HG02943 (cell line): Measurements from ENCODE around the gene LINGO1.

Experiments used
- ATAC-seq: cut with Tn5 transposase; IDR thresholded peaks from one replicate; pipeline ENCODE4 v1.9.1; 2021; ENCODE audit warnings: mild to moderate bottlenecking, low read depth, moderate library complexity; ENCODE audit not compliant: unreplicated experiment

The LINGO1 gene

DNA sequence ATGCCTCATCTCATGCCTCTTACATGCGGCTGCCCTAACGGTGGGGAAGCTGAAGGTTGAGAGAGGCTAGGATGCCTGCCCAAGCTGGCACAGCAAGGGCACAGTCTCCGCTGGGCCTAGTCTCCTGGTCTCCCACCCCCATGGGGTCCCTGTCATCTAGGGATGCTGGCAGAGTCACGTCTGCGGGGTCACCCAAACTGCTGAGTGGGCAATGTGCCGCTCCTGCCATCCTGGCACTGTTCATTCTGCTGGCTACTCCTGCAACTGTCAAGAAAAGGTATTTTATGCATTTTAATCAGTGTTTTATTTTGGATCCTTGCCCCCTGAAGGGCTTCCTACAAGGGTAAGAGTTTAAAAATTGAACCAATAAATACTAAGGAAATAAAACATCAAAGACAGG lies 12.8 kb downstream of the LINGO1 start:
- no peak for ATAC-seq

GRCh38 chr15:77617476-77618230 lies 15.1 kb downstream of the LINGO1 start:
- no peak for ATAC-seq

- ATAC-seq, result no peak
Measured at GRCh38 chr15:77616072-77616471, 16.6 kb downstream of the LINGO1 start.

GRCh38 chr15:77615472-77615871 lies 17.2 kb downstream of the LINGO1 start:
- ATAC-seq, result no peak

DNA sequence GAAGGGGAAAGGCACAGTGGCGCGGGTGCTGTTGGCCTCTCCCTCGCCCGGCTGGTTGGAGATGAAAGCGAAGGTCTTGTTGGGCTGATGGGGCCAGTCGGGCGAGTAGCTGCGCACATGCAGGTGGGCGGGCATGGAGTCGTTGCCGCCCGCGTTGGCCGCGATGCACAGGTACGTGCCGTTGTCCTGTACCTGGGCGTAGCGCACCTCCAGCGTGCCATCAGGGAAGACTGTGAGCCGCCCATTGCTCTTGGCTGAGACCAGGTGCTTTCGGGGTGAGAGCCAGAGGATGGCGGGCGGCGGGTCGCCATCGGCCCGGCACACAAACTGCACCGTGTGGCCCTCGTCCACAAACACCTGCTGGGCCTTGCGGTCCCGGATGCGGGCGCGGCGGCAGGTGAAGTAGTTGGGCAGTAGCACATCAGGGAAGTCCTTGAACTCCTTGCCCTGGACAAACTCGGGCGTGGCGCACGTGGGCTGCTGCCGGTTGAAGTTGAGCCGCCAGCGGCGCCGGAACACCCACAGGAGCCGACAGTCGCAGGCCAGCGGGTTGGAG lies 18.4 kb downstream of the LINGO1 start:
- ATAC-seq, result no peak

GRCh38 chr15:77613814-77614213 lies 18.9 kb downstream of the LINGO1 start:
- no peak for ATAC-seq

DNA sequence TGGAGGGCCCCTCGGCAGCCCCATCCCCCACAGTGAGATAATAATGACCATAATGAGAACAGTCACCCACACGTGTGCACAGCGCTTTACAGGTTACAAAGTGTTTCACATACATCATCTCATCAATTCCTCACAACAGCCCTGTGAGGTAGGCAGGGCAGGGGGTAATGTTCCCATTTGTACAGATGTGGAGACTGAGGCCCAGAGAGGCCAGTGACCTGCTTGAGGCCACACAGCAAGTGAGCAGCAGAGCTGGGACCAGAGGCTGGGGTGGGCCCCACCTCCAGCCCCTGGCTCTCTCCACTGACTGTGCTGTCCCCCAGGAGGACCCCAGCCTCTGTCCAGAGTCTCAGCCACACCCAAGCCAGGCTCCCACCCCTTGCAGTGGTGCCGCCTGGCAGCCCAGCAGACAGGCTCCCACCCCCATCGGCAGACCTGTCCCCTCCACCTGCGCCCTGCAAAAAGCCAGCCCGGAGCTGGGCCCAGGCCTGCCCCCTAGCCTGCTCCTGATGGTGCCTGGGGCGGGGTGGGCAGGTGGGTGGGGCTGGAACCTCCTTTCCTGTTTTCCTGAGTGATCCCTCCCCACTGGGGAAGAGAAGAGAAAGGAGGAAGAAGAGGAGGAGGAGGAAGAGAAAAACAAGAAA lies 19.6 kb downstream of the LINGO1 start:
- ATAC-seq, result no peak

DNA sequence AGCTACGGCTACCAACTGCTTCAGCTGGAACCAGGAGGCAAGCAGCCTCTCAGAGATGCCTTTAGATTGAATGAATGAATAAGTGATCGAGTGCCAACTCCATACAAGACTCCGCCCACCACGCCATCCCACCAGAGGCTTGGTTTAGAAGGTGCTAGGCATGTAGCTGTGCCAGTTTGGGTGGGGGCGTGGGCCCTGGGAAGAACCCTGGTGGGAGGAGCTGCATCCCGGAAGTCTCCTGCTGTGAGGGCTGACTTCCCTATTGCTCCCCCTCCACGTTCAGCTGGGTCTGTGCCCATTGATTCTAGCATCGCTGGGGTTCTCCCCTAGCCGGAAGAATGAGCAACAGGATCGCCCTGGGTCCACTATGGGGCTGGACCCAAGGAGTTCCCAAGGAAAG lies 20.9 kb downstream of the LINGO1 start:
- ATAC-seq, result no peak

DNA sequence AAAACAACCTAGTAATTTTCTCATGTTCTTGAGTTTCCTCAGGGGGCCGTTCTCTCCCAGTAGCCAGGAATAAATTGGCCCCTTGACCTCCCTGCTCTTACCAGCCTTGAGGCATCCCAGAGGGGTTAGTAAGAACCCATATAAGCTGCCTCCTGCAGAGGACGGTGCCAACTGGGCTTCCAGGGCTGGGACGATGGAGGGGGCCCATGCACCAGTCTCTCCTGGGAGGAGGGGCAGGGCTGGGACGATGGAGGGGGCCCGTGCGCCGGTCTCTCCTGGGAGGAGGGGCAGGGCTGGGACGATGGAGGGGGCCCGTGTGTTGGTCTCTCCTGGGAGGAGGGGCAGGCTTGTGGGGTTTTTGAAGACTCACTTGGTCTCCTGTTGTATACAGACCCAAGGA lies 22.0 kb downstream of the LINGO1 start:
- ATAC-seq, result no peak

DNA sequence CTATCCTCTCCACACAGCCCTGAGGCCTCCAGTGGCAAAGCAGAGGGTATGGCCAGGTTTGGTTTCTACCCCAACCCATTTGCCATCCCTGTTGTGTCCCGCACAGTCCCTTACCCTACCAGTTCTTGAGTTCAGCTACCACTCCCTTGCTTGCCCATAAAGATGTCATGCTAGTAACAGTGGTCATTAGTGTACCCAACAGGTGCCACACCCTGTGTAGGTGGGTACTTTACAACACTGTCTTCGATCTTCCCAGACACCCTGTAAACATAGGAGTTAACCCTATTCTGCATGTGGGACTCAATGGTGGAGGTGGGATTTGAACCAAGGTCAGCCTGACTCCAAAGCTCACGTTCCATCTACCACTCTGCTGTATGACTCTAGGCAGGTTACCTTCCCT lies 23.2 kb downstream of the LINGO1 start:
- no peak for ATAC-seq

GRCh38 chr15:77608774-77609173 lies 23.9 kb downstream of the LINGO1 start:
- no peak for ATAC-seq

GRCh38 chr15:77607894-77608261 lies 24.8 kb downstream of the LINGO1 start:
- no peak for ATAC-seq

DNA sequence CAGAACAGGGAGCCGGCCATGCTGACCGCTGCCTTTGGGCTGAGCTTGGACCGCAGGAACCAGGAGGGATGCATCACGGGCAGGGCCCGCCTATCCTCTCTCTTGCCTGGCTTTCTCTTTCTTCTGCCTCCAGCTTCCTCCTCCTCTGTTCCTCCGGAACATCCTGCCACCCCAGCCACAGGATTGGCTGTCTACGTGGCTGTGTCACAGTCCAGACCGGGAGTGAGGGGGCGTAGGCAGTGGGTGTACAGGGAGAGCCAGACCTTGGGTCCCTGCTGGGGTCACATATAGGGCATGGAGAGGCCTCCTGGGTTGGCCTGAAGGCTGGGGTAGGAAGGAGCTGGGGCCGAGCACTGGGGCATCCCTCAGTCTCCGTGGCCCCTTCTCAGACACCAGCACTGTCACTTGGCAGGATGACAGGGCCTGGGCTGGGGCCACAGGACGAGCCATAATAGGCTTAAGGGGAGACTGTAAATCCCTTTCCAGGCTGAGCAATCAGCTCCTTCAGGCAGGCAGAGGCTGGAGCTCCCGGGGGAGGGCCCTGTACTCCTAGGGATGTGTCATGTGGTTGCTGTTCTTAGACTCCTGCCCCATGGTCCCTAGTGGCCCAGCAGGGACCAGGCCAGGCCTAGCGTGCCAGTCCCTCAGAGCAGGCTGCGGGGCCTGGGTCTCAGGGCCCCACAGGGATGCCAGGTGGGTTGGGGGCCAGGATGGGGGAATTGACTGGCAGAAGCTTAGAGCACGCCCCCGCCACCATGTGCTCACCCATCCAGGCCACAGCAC lies 25.4 kb downstream of the LINGO1 start:
- ATAC-seq, result no peak

DNA sequence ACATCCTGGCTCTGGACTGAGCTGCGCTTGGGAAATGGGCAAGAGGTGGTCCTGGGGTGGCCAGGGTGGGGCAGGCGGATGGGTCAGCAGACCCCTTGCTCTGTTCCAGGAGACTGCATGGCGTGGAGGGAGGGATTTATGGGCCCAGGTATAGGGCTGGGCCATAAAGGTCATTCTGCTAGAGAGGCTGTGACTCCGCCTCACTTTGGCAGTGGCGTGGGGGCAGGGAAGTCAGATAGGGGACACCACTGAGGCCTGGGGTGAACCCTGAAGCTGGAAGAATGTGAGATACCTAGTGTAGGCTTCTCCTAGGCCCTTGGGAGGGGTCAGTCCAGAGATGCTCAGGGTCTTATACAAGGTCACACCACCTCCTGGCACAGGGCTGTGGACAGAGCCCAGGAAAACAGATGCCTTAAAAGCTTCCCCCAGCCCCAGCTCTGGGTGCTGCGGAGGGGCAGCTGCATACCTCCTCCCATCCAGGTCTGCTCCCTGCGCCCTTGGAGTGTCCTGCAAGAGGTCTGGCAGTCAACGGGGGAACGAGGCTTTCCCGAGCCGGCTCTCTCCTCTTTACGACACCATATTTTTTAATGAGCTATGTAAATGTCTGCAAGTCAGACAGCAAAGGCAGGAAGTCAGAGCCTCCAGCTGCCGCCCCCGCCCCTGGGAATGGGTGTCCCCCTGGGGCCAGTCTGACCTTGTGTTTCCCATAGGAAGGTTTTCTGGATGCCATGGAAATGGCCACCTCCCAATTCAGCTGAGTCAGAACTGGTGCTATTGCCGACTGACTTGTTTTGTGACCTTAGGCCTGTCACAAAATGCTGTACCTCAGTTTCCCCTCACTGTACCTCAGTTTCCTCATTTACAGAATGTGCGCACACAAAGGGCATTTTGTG lies 26.3 kb downstream of the LINGO1 start:
- ATAC-seq, result no peak

DNA sequence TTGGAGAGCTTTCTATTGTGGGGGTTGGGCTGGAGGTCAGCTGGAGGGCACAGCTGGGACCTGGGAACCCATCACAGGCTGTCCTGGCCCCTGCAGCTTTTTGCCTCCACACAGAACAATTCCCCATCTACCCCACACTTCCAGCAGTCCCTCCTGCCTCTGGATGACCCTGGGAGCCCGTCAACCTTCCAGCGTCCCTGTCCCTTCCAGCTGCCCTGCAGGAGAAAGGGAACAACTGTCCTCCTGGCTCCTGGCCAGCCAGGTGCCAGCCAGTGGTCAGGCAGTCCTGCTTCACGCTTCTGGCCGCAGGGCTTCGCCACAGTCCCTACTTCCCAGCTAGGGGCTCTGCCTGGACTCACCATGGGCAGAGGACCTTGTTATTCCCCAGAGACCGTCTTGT lies 27.2 kb downstream of the LINGO1 start:
- ATAC-seq, result no peak

DNA sequence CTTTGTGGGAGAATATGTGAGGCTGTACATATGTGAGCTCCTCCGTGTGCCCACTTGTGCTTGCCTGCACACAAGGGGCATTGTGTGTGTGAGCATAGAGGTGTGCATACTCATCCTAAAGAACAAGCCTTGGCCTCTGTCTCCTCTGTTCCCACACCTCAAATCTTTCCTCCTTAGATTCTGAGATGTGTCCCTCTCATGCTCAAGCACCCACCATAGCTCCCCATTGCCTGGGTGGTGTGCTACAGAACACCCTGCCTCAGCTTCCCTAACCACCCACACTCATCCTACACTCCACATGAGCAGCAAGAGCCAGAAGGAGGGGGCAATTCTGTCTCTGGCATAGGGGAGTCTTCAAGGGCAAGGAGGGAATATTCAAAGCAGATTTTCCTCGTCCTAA lies 27.7 kb downstream of the LINGO1 start:
- no peak for ATAC-seq

GRCh38 chr15:77603611-77604336 lies 28.9 kb downstream of the LINGO1 start:
- ATAC-seq, result no peak

- no peak for ATAC-seq
Measured at GRCh38 chr15:77602800-77603199, 29.9 kb downstream of the LINGO1 start.

DNA sequence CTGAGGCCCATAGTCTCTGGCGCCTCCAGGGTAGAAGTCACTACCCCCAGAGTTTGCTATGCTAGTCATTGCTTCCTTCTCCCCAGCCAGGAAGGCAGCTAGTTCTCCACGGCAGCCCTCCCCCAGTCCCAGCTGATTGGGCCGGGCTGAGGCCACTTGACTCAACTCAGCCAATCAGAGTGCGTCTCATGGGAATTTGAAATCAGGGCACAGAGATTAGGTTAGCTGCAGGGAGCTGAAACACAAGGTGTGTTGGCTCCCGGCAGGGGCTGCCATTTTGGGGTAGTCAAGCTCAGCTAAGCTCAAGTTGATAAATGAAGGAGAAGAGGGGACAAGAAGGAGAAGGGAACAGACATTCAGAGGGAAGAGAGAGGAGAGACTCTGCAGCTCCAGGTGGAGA lies 32.8 kb downstream of the LINGO1 start:
- ATAC-seq, result no peak

- no peak for ATAC-seq
Measured at GRCh38 chr15:77599357-77599756, 33.4 kb downstream of the LINGO1 start.
